Thymus (tissue), 11 donors: ENCODE results near the gene LFNG. TPM values are rescaled to one million over a fixed set of nuclear protein-coding genes. Genes with fewer than 3 reads are reported as not detected.
"Not testable (repeated sequence)": the region's sequence is repeated elsewhere in the genome, so short reads cannot be mapped to it uniquely, and the experiment has no call there.

ENCODE experiments used
- DNase-seq, 9 donors: peaks; one replicate each; pipeline ENCODE4 v3.0.0-alpha.2; 2013; ENCODE audit warnings: low spot score in 9 of 9, low read depth in 6 of 9, missing footprints in 1 of 9
- H3K27ac ChIP-seq, 2 donors: one replicate each; pipeline ENCODE4 v1.5.1; 2013; ENCODE audit warnings: control low read depth in 1 of 2, low read depth in 1 of 2, low read length in 1 of 2, mild to moderate bottlenecking in 1 of 2, moderate library complexity in 1 of 2
- H3K27me3 ChIP-seq, 2 donors: one replicate each; pipeline ENCODE4 v1.5.1; 2013; ENCODE audit warnings: low read length in 1 of 2; ENCODE audit not compliant: control insufficient read depth in 2 of 2, insufficient read depth in 1 of 2
- H3K36me3 ChIP-seq, 2 donors: one replicate each; pipeline ENCODE4 v1.5.1; 2013; ENCODE audit warnings: low read length in 1 of 2, mild to moderate bottlenecking in 1 of 2, moderate library complexity in 1 of 2; ENCODE audit not compliant: control insufficient read depth in 2 of 2, insufficient read depth in 2 of 2
- H3K4me1 ChIP-seq, 2 donors: one replicate each; pipeline ENCODE4 v1.5.1; 2013; ENCODE audit warnings: low read length in 2 of 2; ENCODE audit not compliant: control insufficient read depth in 2 of 2, insufficient read depth in 2 of 2
- H3K4me3 ChIP-seq, 2 donors: one replicate each; pipeline ENCODE4 v1.5.1; 2013; ENCODE audit warnings: low read length in 2 of 2, control low read depth in 1 of 2, mild to moderate bottlenecking in 1 of 2
- H3K9me3 ChIP-seq, 2 donors: one replicate each; pipeline ENCODE4 v1.5.1; 2013; ENCODE audit warnings: low read length in 1 of 2, mild to moderate bottlenecking in 1 of 2; ENCODE audit not compliant: control insufficient read depth in 2 of 2, insufficient read depth in 1 of 2
- WGBS: extraction: QIAGEN DNeasy Blood & Tissue Kit; methylation state at CpG from one replicate; pipeline ENCODE4 v1.1.7; 2013; 5-methylcytosine and 5-hydroxymethylcytosine counted together
- polyA plus RNA-seq: library from polyadenylated mRNA; stranded (reverse); fragments of 200-250 nt; gene quantifications from one replicate; pipeline ENCODE4 v1.2.3, GENCODE V29; 2013
- total RNA-seq: library from RNA; stranded (reverse); fragments of 120-200 nt; gene quantifications from one replicate; pipeline ENCODE4 v1.2.4, GENCODE V29; 2013
- donor health status: healthy.

Gene LFNG
- total and polyA plus RNA-seq, 2 donors: 10.1 to 13.6 TPM

GRCh38 chr7:2529161-2530070 lies 9.8 kb downstream of the LFNG start:
- H3K4me3 ChIP-seq: peak overlapping the region; percentile 9 to 18
- DNase-seq: peak in 1 of 9 donors; percentile 67
- H3K36me3 ChIP-seq: peaks cover 0 to 3% of the 10 kb centered on the region in 2 donors
- H3K4me1 ChIP-seq: peaks cover 17 to 48% of the 10 kb centered on the region in 2 donors
- peaks cover 0 to 3% of the 10 kb centered on the region in 2 donors for H3K9me3 ChIP-seq
- peaks cover 0 to 8% of the 10 kb centered on the region in 2 donors for H3K27me3 ChIP-seq
- WGBS: 10% methylated on average over 30 of the region's 30 CpGs
- peak overlapping the region; percentile 78 to 90 for H3K27ac ChIP-seq

GRCh38 chr7:2530071-2530987 lies 10.8 kb downstream of the LFNG start:
- Histone ChIP-seq H3K9me3 (peaks cover 0 to 3% of the 10 kb centered on the region in 2 donors), H3K27me3 (peaks cover 0 to 4% of the 10 kb centered on the region in 2 donors), H3K36me3 (peaks cover 0 to 3% of the 10 kb centered on the region in 2 donors), H3K4me1 (peaks cover 17 to 40% of the 10 kb centered on the region in 2 donors), H3K27ac (peak overlapping the region; percentile 78 to 90), H3K4me3 (peak overlapping the region; percentile 9 to 18)
- WGBS: 12% methylated on average over 16 of the region's 16 CpGs
- DNase-seq: peak in 5 of 9 donors; percentile 43 to 88 (median 74)

GRCh38 chr7:2530994-2531795 lies 11.6 kb downstream of the LFNG start:
- Histone ChIP-seq H3K27ac (peak overlapping the region; percentile 78 to 90), H3K4me3 (peak overlapping the region in 1 of 2 donors; percentile 18), H3K4me1 (peaks cover 17 to 40% of the 10 kb centered on the region in 2 donors)
- DNase-seq, H3K9me3 ChIP-seq, H3K27me3 ChIP-seq, H3K36me3 ChIP-seq: not testable (repeated sequence)
- WGBS: 94% methylated on average over 38 of the region's 43 CpGs

DNA sequence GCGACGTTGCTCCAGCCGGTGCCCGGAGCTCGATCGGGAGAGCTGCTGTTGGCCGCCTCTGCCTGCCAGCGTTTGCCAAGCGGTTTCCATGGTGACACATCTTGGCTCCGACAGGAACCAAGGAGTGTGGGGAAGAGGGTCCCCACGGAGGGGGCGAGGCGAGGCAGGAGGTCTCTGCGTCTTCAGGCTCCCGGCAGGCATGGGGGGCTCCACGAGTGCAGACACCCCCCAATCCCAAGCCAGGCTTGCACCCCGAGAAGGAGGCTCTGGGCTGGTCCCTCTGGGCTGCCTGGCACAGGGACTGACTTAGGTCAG lies 12.2 kb downstream of the LFNG start:
- H3K36me3 ChIP-seq, DNase-seq, H3K9me3 ChIP-seq, H3K27me3 ChIP-seq, H3K4me3 ChIP-seq, H3K27ac ChIP-seq: not testable (repeated sequence)
- WGBS: 86% methylated on average over 10 of the region's 17 CpGs
- peaks cover 17 to 39% of the 10 kb centered on the region in 2 donors for H3K4me1 ChIP-seq

GRCh38 chr7:2532199-2532772 lies 12.7 kb downstream of the LFNG start:
- peaks cover 17 to 37% of the 10 kb centered on the region in 2 donors for H3K4me1 ChIP-seq
- H3K27me3 ChIP-seq, H3K4me3 ChIP-seq, DNase-seq, H3K9me3 ChIP-seq, H3K27ac ChIP-seq, H3K36me3 ChIP-seq: not testable (repeated sequence)
- WGBS: 93% methylated on average over 10 of the region's 15 CpGs

DNA sequence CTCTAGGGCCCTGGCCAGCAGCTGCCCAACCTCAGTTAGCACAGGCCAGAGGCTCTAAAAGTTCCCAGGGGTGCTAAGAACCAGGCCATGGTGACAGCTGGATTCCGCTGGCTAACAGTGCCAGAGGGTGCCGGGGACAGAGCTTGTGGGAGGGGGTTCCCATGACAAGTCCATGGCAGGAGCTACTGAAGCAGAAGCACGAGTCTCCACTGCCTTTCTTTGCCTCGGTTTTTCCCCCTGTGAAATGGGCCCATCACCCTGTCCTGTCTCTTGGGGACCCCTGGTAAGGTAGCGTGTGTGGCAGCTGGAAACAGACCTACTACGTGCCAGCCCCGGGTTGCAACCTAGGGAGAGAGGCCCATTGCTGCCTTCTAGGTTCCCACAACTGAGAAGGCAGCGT lies 13.2 kb downstream of the LFNG start:
- not testable (repeated sequence) for H3K27ac ChIP-seq, H3K4me3 ChIP-seq, H3K9me3 ChIP-seq, DNase-seq, H3K36me3 ChIP-seq, H3K27me3 ChIP-seq
- H3K4me1 ChIP-seq: peaks cover 17 to 32% of the 10 kb centered on the region in 2 donors
- WGBS: 100% methylated on average over 6 of the region's 8 CpGs

- peaks cover 17 to 26% of the 10 kb centered on the region in 2 donors for H3K4me1 ChIP-seq
- H3K4me3 ChIP-seq, H3K36me3 ChIP-seq, DNase-seq, H3K27ac ChIP-seq, H3K9me3 ChIP-seq, H3K27me3 ChIP-seq: not testable (repeated sequence)
- 91% methylated on average over 4 of the region's 8 CpGs for WGBS
Measured at GRCh38 chr7:2533566-2533965, 14.0 kb downstream of the LFNG start.

GRCh38 chr7:2534214-2534613 lies 14.6 kb downstream of the LFNG start:
- WGBS: 97% methylated on average over 11 of the region's 34 CpGs
- not testable (repeated sequence) for H3K4me3 ChIP-seq, H3K27ac ChIP-seq, H3K27me3 ChIP-seq, H3K9me3 ChIP-seq, DNase-seq
- peaks cover 13 to 19% of the 10 kb centered on the region in 2 donors for H3K4me1 ChIP-seq
- H3K36me3 ChIP-seq: peaks cover 11 to 16% of the 10 kb centered on the region in 2 donors
